ENCODE data around the gene DNM2.

DNA sequence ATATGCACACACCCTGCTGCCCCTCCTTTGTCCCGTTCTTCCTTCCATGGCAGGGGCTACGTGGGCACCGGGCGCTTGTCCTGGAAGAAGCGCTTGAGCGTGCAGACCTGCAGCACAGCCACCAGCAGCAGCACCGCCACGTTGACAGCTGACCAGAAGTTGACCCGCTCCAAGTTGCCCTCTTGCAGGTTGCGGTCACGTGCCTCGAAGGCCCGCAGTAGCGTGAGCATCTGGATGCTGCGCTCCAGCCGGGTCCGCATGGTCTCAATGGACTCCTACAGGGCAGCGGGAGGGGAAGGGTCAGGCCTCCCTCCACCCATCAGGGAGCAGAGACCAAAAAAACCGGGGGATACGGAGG lies 115.0 kb downstream of the DNM2 start:
- TF ChIP-seq SUZ12 (IDR thresholded peaks at IDR 0.05) = no peak
- no peak for TF ChIP-seq SP1 (IDR thresholded peaks at IDR 0.05)
- TF ChIP-seq FOXM1 (IDR thresholded peaks at IDR 0.05; ENCODE audit: borderline replicate concordance) = no peak
- no peak for TF ChIP-seq L3MBTL2 (conservative IDR thresholded peaks at IDR 0.05)
- no peak for TF ChIP-seq TARDBP (IDR thresholded peaks at IDR 0.05)
- TF ChIP-seq BHLHE40 (IDR thresholded peaks at IDR 0.05; ENCODE audit: borderline replicate concordance) = no peak
- no peak for TF ChIP-seq LEF1 (IDR thresholded peaks at IDR 0.05; ENCODE audit: borderline replicate concordance)
- no peak for TF ChIP-seq NFRKB (IDR thresholded peaks at IDR 0.05)

Measured in HEK293T (cell line).